Mucosa of rectum (tissue), 2 donors: ENCODE results near the gene EPHA4.

Source experiments
- H3K27ac ChIP-seq, 2 donors: one replicate each; pipeline ENCODE4 v1.7.0; 2013; ENCODE audit warnings: inconsistent platforms in 2 of 2, low read depth in 2 of 2, low read length in 2 of 2
- H3K27me3 ChIP-seq, 2 donors: one replicate each; pipeline ENCODE4 v1.7.0; 2013; ENCODE audit warnings: low read length in 2 of 2; ENCODE audit not compliant: control insufficient read depth in 2 of 2, insufficient read depth in 2 of 2
- H3K36me3 ChIP-seq, 2 donors: one replicate each; pipeline ENCODE4 v1.7.0; 2013; ENCODE audit warnings: low read length in 2 of 2; ENCODE audit not compliant: control insufficient read depth in 2 of 2, insufficient read depth in 2 of 2
- H3K4me1 ChIP-seq, 2 donors: one replicate each; pipeline ENCODE4 v1.7.0; 2013; ENCODE audit warnings: low read length in 2 of 2, mild to moderate bottlenecking in 1 of 2; ENCODE audit not compliant: control insufficient read depth in 2 of 2, insufficient read depth in 2 of 2
- H3K4me3 ChIP-seq, 2 donors: one replicate each; pipeline ENCODE4 v1.7.0; 2013; ENCODE audit warnings: low read length in 2 of 2
- H3K9ac ChIP-seq, 2 donors: one replicate each; pipeline ENCODE4 v1.7.0; 2013; ENCODE audit warnings: low read length in 2 of 2, low read depth in 1 of 2, mild to moderate bottlenecking in 1 of 2
- H3K9me3 ChIP-seq, 2 donors: one replicate each; pipeline ENCODE4 v1.7.0; 2013; ENCODE audit warnings: low read length in 2 of 2; ENCODE audit not compliant: control insufficient read depth in 2 of 2
- donor health status: healthy.
- donor health status: Normal muscosa, but diverticular disease.

Gene EPHA4

GRCh38 chr2:221465776-221466175 lies 106.3 kb downstream of the EPHA4 start:
- no peaks in the 10 kb centered on the region for H3K9me3 ChIP-seq

DNA sequence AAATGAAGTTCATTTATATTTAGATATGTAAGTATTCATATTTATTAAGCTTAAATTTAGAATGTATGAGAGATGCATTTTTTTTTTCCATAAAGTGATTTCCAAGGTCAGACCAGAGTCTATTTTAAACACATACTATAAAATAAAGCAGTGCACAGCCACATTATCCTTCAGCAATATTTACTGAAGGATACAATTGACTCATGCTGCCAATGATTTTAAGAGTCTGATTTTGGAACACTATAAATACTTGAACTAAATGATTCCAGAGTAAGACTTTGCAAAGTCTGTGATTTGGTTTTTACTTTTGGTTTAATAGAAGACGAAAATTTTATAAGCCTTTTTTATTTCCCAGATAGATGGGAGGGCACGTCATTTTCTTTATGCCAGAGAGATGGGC lies 107.1 kb downstream of the EPHA4 start:
- Histone ChIP-seq H3K4me1 (no peaks in the 10 kb centered on the region), H3K36me3 (no peaks in the 10 kb centered on the region), H3K4me3 (no peak overlapping the region), H3K9ac (no peak overlapping the region), H3K27ac (no peak overlapping the region), H3K27me3 (no peaks in the 10 kb centered on the region), H3K9me3 (no peaks in the 10 kb centered on the region)

More at GRCh38 chr2:221465776-221466175, 106.3 kb downstream of the EPHA4 start:
- no peaks in the 10 kb centered on the region for H3K27me3 ChIP-seq
- H3K36me3 ChIP-seq = no peaks in the 10 kb centered on the region
- H3K27ac ChIP-seq = no peak overlapping the region
- no peaks in the 10 kb centered on the region for H3K4me1 ChIP-seq
- no peak overlapping the region for H3K4me3 ChIP-seq
- no peak overlapping the region for H3K9ac ChIP-seq

DNA sequence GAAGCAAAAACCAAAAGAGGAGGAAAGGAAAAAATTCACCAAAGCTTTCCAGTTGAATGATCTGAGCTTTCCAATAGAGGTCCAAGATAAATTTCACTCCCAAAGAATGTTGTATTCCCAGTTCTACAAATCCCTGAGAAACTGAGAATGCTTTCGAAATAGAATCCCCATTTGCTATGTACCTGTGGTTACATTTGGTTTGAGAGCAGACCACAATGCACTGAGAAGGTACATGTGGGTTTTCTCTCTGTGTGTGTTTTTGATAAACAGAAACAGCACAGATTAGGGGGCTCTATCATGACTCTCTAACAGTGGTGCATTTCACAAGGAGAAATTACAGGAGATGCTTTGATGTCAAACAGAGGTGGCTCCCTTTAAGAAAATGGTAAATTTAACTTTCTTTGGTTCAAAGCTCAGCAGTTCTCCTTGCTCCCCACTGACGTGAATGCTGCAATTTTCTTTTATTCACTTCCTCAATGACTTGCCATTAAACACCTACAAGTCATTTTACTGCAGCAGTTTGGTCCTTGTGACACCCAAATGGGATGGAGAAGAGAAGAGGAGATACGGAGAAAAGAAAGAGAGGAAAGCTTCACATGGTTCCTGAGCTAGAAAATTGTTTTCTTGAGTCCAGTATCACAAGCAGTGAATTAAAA lies 108.7 kb downstream of the EPHA4 start:
- Histone ChIP-seq H3K9ac (no peak overlapping the region), H3K27me3 (no peaks in the 10 kb centered on the region), H3K36me3 (no peaks in the 10 kb centered on the region), H3K4me3 (no peak overlapping the region), H3K9me3 (no peaks in the 10 kb centered on the region), H3K27ac (no peak overlapping the region), H3K4me1 (no peaks in the 10 kb centered on the region)

- Histone ChIP-seq H3K4me3 (no peak overlapping the region), H3K9ac (no peak overlapping the region), H3K4me1 (no peaks in the 10 kb centered on the region), H3K9me3 (no peaks in the 10 kb centered on the region), H3K36me3 (no peaks in the 10 kb centered on the region), H3K27ac (no peak overlapping the region), H3K27me3 (no peaks in the 10 kb centered on the region)
These were observed 110.2 kb downstream of the EPHA4 start for GRCh38 chr2:221461901-221462300.

DNA sequence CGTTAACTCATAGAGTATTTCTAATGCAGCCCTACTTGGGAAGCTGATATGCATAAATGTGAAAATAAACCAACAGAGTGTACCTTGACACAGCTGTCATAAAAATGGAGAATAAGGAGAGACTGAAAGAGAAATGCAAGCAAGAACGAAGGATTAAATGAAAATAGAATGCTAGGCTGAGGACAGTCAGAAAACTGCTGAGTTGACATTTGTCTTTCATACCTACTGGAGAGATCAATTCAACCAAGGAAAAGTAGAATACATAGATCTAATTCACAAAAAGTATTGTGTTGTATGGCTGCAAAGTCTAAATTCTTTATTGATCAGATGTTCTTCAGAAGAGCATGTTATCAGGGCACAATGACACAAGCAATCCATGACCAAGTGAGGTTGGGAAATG lies 112.0 kb downstream of the EPHA4 start:
- H3K27me3 ChIP-seq = no peaks in the 10 kb centered on the region
- H3K27ac ChIP-seq = no peak overlapping the region
- no peaks in the 10 kb centered on the region for H3K9me3 ChIP-seq
- no peak overlapping the region for H3K4me3 ChIP-seq
- no peak overlapping the region for H3K9ac ChIP-seq
- no peaks in the 10 kb centered on the region for H3K36me3 ChIP-seq
- H3K4me1 ChIP-seq = no peaks in the 10 kb centered on the region

DNA sequence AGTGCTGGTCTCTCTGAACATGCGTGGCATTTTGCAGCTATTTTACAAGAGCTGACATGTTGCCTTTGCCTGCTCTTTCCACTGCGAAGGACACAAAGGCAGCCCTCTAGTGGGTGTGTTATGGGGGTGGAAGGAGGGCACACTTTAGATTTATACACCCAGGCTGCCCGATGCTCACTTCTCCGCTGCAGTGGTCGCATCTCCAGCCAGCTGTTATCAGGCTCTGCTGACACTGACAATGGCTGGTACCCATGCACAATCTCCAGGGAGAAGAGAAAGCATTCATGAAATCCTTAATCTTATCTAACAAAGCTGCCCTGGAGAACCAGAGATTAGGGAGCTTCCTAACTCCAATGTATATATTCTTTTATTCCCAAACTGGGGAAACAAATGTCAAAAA lies 113.5 kb downstream of the EPHA4 start:
- peaks cover 0 to 7% of the 10 kb centered on the region in 2 donors for H3K36me3 ChIP-seq
- H3K9ac ChIP-seq = no peak overlapping the region
- no peaks in the 10 kb centered on the region for H3K4me1 ChIP-seq
- no peaks in the 10 kb centered on the region for H3K9me3 ChIP-seq
- no peak overlapping the region for H3K4me3 ChIP-seq
- no peak overlapping the region for H3K27ac ChIP-seq
- no peaks in the 10 kb centered on the region for H3K27me3 ChIP-seq

- H3K4me3 ChIP-seq = no peak overlapping the region
- no peaks in the 10 kb centered on the region for H3K27me3 ChIP-seq
- H3K4me1 ChIP-seq = no peaks in the 10 kb centered on the region
- H3K27ac ChIP-seq = no peak overlapping the region
- H3K9ac ChIP-seq = no peak overlapping the region
- no peaks in the 10 kb centered on the region for H3K9me3 ChIP-seq
- H3K36me3 ChIP-seq = peaks cover 0 to 7% of the 10 kb centered on the region in 2 donors
These were observed 116.9 kb downstream of the EPHA4 start for GRCh38 chr2:221455214-221455613.

- Histone ChIP-seq H3K9me3 (no peaks in the 10 kb centered on the region), H3K4me1 (no peaks in the 10 kb centered on the region), H3K4me3 (no peak overlapping the region)
These were observed 117.5 kb downstream of the EPHA4 start for GRCh38 chr2:221454459-221455105.

DNA sequence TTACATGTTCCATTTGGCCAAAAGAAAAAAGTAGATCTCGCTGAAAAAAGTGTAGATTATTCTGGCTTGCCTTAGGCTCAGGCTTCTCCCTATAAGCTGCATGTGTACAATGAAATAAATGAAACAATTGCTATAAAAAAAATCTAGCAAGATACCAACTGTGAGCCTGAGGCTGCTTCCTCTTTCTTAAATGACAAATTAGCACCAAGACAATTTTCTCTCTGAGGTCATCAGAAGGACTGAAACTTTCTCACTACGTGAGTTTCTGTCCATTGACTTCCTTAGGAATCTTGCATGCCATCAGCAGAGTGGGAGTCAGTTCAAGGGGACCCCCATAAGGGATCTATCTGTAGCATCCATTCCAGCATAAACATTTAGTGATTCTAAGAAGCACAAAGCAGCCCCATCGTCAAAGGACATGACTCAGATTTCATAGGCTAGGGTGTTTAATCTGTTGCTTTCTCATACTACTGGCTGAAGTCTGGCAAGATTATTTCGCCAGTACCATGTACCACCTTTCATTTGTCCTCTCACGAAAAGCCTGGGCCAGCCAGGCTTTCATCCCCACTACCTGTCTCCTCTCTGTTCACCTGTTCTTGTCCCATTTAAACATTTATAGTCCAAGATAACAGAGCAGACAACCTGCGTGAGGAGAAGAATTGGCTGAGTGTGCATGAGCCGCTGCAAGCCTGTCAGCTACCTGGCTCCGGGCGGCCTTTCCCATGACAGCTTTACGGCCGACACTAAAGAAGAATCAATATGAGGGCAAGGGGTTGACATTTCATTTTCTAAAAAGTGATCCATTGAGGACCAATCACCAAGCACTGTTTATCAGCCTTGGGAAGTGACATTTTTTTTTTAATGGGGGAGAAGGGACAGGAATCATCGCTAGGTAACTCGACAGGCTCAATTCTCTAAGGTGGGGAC lies 120.0 kb downstream of the EPHA4 start:
- Histone ChIP-seq H3K27ac (no peak overlapping the region), H3K4me1 (no peaks in the 10 kb centered on the region), H3K9me3 (no peaks in the 10 kb centered on the region), H3K4me3 (no peak overlapping the region), H3K9ac (no peak overlapping the region), H3K27me3 (no peaks in the 10 kb centered on the region), H3K36me3 (peaks cover 0 to 7% of the 10 kb centered on the region in 2 donors)

More at GRCh38 chr2:221454459-221455105, 117.5 kb downstream of the EPHA4 start:
- no peak overlapping the region for H3K27ac ChIP-seq
- no peak overlapping the region for H3K9ac ChIP-seq
- H3K36me3 ChIP-seq = peaks cover 0 to 7% of the 10 kb centered on the region in 2 donors
- no peaks in the 10 kb centered on the region for H3K27me3 ChIP-seq

DNA sequence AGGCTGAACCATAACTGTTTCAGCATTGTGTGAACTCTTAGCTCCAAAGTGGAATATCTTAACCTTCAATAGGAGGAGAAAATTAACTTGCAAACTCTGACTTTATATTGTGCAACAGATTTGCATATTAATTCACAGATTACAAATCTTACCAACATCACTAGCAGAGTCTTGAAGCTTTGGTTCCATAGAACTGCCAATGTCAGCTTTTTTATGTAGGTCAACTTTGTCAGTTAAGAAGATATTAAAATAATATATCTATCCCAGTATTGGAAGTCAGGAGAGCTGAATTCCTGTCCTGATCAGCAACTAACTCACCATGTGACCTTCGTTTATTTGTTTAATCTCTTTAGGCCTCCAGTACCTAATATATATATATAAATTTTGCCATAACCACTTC lies 121.8 kb downstream of the EPHA4 start:
- Histone ChIP-seq H3K27ac (no peak overlapping the region), H3K27me3 (no peaks in the 10 kb centered on the region), H3K4me1 (no peaks in the 10 kb centered on the region), H3K9me3 (no peaks in the 10 kb centered on the region), H3K9ac (no peak overlapping the region), H3K36me3 (peaks cover 0 to 7% of the 10 kb centered on the region in 2 donors), H3K4me3 (no peak overlapping the region)
